Fibroblast of pulmonary artery (primary cell): ENCODE results near the gene FOXP1.

Experiments used
- DNase-seq: peaks from one replicate; pipeline ENCODE4 v3.0.0-alpha.2; 2010; ENCODE audit warnings: low read depth
- H3K4me3 ChIP-seq: replicated peaks from 2 replicates; pipeline ENCODE4 v1.5.1; 2011; ENCODE audit warnings: low read depth, mild to moderate bottlenecking, control low read depth, low read length, moderate library complexity
- TF ChIP-seq, protein P1 (sequence below): IDR thresholded peaks from 2 replicates; pipeline ENCODE4 v1.5.1; 2011; ENCODE audit warnings: mild to moderate bottlenecking, control low read depth, low read length, inconsistent platforms; ENCODE audit errors: missing control alignments

Gene FOXP1

DNA sequence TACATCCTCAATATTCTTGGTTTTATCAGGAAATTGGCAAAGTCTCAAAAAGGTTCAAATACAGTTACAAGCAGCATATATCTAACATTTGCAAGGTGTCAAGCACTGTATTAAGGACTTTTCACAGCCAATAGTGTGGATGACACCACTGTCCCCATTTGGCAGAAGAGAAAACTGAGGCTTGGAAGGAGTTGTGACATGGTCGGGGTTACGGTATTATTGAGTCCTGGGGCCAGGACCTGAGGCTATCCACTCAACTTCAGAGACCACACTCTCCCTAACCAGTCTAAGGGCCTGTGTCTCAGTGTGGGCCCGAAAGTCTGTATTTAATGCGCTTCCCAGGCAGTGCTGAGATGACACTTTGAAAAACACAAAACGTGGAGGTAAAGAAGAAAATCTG is 99.1 kb downstream of the FOXP1 start:
- no peak overlapping the region for H3K4me3 ChIP-seq
- TF ChIP-seq, protein P1, sequence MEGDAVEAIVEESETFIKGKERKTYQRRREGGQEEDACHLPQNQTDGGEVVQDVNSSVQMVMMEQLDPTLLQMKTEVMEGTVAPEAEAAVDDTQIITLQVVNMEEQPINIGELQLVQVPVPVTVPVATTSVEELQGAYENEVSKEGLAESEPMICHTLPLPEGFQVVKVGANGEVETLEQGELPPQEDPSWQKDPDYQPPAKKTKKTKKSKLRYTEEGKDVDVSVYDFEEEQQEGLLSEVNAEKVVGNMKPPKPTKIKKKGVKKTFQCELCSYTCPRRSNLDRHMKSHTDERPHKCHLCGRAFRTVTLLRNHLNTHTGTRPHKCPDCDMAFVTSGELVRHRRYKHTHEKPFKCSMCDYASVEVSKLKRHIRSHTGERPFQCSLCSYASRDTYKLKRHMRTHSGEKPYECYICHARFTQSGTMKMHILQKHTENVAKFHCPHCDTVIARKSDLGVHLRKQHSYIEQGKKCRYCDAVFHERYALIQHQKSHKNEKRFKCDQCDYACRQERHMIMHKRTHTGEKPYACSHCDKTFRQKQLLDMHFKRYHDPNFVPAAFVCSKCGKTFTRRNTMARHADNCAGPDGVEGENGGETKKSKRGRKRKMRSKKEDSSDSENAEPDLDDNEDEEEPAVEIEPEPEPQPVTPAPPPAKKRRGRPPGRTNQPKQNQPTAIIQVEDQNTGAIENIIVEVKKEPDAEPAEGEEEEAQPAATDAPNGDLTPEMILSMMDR, result no peak
- DNase-seq, result no peak

DNA sequence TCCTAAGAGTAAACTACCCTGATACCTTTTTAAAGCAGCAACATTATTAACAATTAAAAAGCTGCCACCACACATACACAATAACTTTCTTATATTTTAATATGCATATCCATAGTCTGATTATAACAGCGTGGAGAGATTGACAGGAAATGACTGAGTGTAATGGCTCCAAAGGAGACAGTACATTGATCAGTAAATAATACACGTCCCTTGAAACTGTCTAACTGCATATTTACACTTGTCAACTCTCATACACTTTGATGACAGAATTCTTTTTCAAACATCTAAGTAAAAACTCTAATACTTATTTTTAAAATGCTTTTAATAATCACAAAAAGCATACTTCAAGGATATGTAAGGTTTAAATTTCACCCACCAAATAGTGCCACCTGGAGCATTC is 99.5 kb downstream of the FOXP1 start:
- H3K4me3 ChIP-seq, result no peak overlapping the region
- TF ChIP-seq, protein P1, result no peak
- DNase-seq, result no peak

DNA sequence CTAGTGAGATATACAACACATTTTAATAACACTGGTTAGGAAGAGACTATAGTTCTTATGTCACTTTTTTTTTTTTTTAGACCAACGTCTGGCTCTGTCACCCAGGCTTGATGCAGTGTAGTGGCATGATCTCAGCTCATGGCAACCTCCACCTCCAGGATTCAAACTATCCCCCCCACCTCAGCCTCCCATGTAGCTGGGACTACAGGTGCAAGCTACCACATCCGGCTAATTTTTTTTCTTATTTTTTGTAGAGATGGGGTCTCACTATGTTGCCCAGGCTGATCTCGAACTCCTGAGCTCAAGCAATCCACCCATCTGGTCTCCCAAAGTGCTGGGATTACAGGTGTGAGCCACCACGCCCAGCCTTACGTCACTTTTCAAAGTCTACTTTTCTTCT is 100.8 kb downstream of the FOXP1 start:
- H3K4me3 ChIP-seq, result no peak overlapping the region
- DNase-seq, result no peak
- TF ChIP-seq, protein P1, result no peak

DNA sequence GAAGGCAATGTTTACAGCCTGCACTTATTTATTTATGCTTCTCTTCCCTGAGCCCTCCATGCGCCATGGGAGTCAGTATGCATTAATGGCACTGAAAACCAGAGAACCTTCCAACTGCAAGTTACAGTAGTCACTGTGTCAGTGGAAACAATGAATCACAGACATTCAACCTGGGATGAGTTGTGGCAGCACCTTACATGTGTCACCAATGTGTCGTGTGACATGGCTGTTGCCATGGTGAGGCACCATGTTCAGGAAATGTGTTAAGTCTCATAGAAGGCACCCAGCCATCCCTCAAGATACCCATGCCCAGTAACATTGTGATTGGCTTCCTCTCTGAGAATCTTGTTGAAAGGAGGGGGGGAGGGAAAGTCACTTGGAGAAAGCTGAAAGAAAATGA is 105.0 kb downstream of the FOXP1 start:
- TF ChIP-seq, protein P1, result no peak
- no peak overlapping the region for H3K4me3 ChIP-seq
- DNase-seq, result no peak

DNA sequence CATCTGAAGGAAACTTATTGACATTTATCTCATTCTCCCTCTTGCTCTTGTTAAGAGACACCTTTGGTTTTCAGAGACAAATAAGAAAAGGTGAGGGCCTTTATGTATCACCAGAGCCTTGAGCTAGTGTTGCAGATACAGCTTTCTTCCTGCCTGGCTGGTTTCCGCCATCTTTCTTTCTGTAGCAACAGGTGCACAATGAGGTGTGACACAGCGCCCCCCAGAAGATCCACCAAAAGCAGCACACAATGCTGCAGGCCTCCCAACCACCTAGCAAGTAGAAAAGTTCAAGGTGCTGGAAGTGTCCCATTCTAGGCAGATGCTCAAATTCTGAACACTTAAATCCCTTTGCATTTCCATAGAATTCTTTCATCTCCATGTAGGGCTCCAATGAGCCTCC is 106.6 kb downstream of the FOXP1 start:
- TF ChIP-seq, protein P1, result no peak
- H3K4me3 ChIP-seq, result no peak overlapping the region
- DNase-seq, result no peak

DNA sequence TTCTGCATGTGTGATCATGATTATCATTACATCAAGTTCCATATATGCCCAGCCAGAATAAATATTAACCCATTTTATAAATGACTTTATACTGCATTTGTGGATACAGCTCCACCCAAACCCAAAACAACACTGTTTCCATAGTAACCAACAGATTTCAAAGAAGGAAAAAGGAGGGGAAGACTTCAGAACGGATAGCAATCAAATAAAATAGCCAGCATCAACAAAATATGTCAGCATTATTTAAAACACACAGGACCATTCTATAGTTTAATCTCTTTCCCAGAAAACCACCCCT is 114.4 kb downstream of the FOXP1 start:
- no peak for DNase-seq

DNA sequence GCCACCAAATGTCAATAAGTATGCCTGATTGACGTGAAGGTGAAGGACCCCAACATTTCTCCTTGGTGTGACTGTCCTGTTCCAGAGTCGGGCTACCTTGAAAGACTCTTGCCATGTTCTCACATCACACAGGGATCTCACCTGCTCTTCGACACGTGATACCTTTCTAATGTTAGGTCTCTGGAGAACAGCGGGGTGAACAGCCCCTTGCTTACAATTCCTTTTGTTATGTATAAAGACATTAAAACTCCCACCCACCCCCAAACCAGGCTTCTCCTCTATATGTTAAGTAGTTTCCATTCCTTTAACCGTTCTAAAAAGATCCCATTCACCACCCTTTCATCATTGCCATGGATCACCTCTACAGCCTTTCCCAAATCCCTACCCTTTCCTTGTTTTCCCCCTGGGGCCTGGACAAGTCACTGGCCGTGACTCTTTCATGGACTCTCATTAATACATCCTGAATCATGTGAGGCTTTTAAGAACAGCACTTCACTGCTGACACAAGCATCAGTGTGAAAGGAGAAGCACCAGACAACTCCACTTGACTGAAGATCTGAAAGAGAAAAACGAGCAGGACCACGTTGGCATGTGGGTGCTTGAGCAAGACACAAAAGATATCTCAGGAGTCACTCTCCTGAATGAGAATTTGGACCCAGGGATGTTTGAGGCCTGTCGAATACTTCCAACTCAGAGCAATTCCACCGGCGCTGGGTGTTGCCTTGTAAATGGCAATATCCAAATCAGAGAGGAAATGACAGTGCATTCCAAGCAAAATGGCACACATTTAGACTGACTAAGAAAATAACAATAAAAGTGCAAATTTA is 115.0 kb downstream of the FOXP1 start:
- no peak for DNase-seq
- TF ChIP-seq, protein P1, result no peak
- no peak overlapping the region for H3K4me3 ChIP-seq

More for the DNA sequence above, 114.4 kb downstream of the FOXP1 start:
- TF ChIP-seq, protein P1, result no peak
- no peak overlapping the region for H3K4me3 ChIP-seq
